Measurements from ENCODE around the gene ABL1.

GRCh38 chr9:130868230-130868629 is 33.2 kb downstream of the ABL1 start:
- no peak for TF ChIP-seq RCOR1 (IDR thresholded peaks at IDR 0.05; ENCODE audit: low read length)
- no peak for TF ChIP-seq CTCF (IDR thresholded peaks at IDR 0.05)
- TF ChIP-seq CHD2 (IDR thresholded peaks at IDR 0.05; ENCODE audit: low read length, partially characterized antibody), result no peak
- no peak for TF ChIP-seq USF2 (IDR thresholded peaks at IDR 0.05; ENCODE audit: borderline replicate concordance, low read depth, low read length)

All from SK-N-SH (cell line).